HUES64 (cell line): ENCODE data around the gene EFCAB5.
"Not testable (repeated sequence)": the region's sequence is repeated elsewhere in the genome, so short reads cannot be mapped to it uniquely, and the experiment has no call there.

Source experiments
- H3K27ac ChIP-seq: 2 replicates; pipeline ENCODE4 v1.7.0; 2013; ENCODE audit warnings: low read depth, low read length, inconsistent platforms
- H3K27me3 ChIP-seq: 2 replicates; pipeline ENCODE4 v1.6.1; 2013; ENCODE audit warnings: mild to moderate bottlenecking, low read length; ENCODE audit not compliant: insufficient read depth
- H3K36me3 ChIP-seq: 2 replicates; pipeline ENCODE4 v1.6.1; 2013; ENCODE audit warnings: mild to moderate bottlenecking, low read length; ENCODE audit not compliant: insufficient read depth
- H3K4me1 ChIP-seq: 2 replicates; pipeline ENCODE4 v1.6.1; 2013; ENCODE audit warnings: mild to moderate bottlenecking, low read length, moderate library complexity; ENCODE audit not compliant: insufficient read depth
- H3K4me3 ChIP-seq: 2 replicates; pipeline ENCODE4 v1.5.1; 2013; ENCODE audit warnings: mild to moderate bottlenecking, low read length, moderate library complexity
- H3K9ac ChIP-seq: 2 replicates; pipeline ENCODE4 v1.6.1; 2013; ENCODE audit warnings: mild to moderate bottlenecking, low read depth, low read length
- H3K9me3 ChIP-seq: 2 replicates; pipeline ENCODE4 v1.6.1; 2013; ENCODE audit warnings: low read depth, low read length; ENCODE audit not compliant: insufficient read depth
- WGBS: fragments of 150-250, 120-280 bp; methylation state at CpG from one replicate; pipeline ENCODE4 v1.1.7; 2013; ENCODE audit warnings: missing lambda C conversion rate; 5-methylcytosine and 5-hydroxymethylcytosine counted together

Gene EFCAB5

GRCh38 chr17:29945281-29945680 is 3.8 kb downstream of the EFCAB5 start:
- H3K27ac ChIP-seq, result no peak overlapping the region
- no peaks in the 10 kb centered on the region for H3K36me3 ChIP-seq
- no peaks in the 10 kb centered on the region for H3K9me3 ChIP-seq
- 83% methylated on average over 2 of the region's 2 CpGs for WGBS
- H3K9ac ChIP-seq, result no peak overlapping the region
- no peaks in the 10 kb centered on the region for H3K27me3 ChIP-seq
- H3K4me3 ChIP-seq, result no peak overlapping the region
- no peaks in the 10 kb centered on the region for H3K4me1 ChIP-seq

- peaks cover 6% of the 10 kb centered on the region; the same call in 1 of the 2 replicates for H3K9me3 ChIP-seq
- no peak overlapping the region for H3K9ac ChIP-seq
- 99% methylated on average over 2 of the region's 3 CpGs for WGBS
These were observed 7.2 kb downstream of the EFCAB5 start for GRCh38 chr17:29948448-29949215.

GRCh38 chr17:29949696-29950095 is 8.3 kb downstream of the EFCAB5 start:
- Histone ChIP-seq H3K4me1 (no peaks in the 10 kb centered on the region), H3K36me3 (no peaks in the 10 kb centered on the region), H3K9me3 (peaks cover 16% of the 10 kb centered on the region), H3K9ac (no peak overlapping the region), H3K4me3 (no peak overlapping the region), H3K27me3 (no peaks in the 10 kb centered on the region), H3K27ac (no peak overlapping the region)

More at GRCh38 chr17:29948448-29949215, 7.2 kb downstream of the EFCAB5 start:
- no peaks in the 10 kb centered on the region for H3K27me3 ChIP-seq
- no peak overlapping the region for H3K4me3 ChIP-seq
- H3K27ac ChIP-seq, result no peak overlapping the region
- H3K4me1 ChIP-seq, result no peaks in the 10 kb centered on the region
- H3K36me3 ChIP-seq, result no peaks in the 10 kb centered on the region

GRCh38 chr17:29954405-29954804 is 13.0 kb downstream of the EFCAB5 start:
- H3K9ac ChIP-seq, result no peak overlapping the region
- H3K9me3 ChIP-seq, result peaks cover 16% of the 10 kb centered on the region
- no peaks in the 10 kb centered on the region for H3K36me3 ChIP-seq
- 84% methylated on average over 4 of the region's 4 CpGs for WGBS
- H3K4me1 ChIP-seq, result no peaks in the 10 kb centered on the region
- H3K27me3 ChIP-seq, result no peaks in the 10 kb centered on the region
- H3K4me3 ChIP-seq, result no peak overlapping the region
- H3K27ac ChIP-seq, result no peak overlapping the region

GRCh38 chr17:29956225-29956624 is 14.8 kb downstream of the EFCAB5 start:
- Histone ChIP-seq H3K4me3 (no peak overlapping the region), H3K36me3 (no peaks in the 10 kb centered on the region), H3K4me1 (peaks cover 3% of the 10 kb centered on the region; the same call in 1 of the 2 replicates), H3K27me3 (no peaks in the 10 kb centered on the region), H3K27ac (no peak overlapping the region), H3K9ac (no peak overlapping the region), H3K9me3 (peaks cover 16% of the 10 kb centered on the region)

GRCh38 chr17:29957488-29957887 is 16.1 kb downstream of the EFCAB5 start:
- H3K9ac ChIP-seq, H3K4me1 ChIP-seq, H3K27ac ChIP-seq, H3K4me3 ChIP-seq, H3K27me3 ChIP-seq, H3K36me3 ChIP-seq: not testable (repeated sequence)
- peaks cover 16% of the 10 kb centered on the region for H3K9me3 ChIP-seq
- WGBS, result no CpG with 5 or more reads among the region's 1 CpG

GRCh38 chr17:29958947-29959657 is 17.7 kb downstream of the EFCAB5 start:
- H3K9ac ChIP-seq, result no peak overlapping the region
- no peak overlapping the region for H3K27ac ChIP-seq
- peaks cover 3% of the 10 kb centered on the region; the same call in 1 of the 2 replicates for H3K4me1 ChIP-seq
- H3K4me3 ChIP-seq, result no peak overlapping the region
- no peaks in the 10 kb centered on the region for H3K36me3 ChIP-seq
- H3K9me3 ChIP-seq, result peaks cover 6% of the 10 kb centered on the region
- 91% methylated on average over 4 of the region's 4 CpGs for WGBS
- no peaks in the 10 kb centered on the region for H3K27me3 ChIP-seq

GRCh38 chr17:29959658-29960337 is 18.4 kb downstream of the EFCAB5 start:
- no peak overlapping the region for H3K9ac ChIP-seq
- no peak overlapping the region for H3K27ac ChIP-seq
- H3K36me3 ChIP-seq, result no peaks in the 10 kb centered on the region
- WGBS, result 75% methylated on average over 4 of the region's 4 CpGs
- H3K27me3 ChIP-seq, result no peaks in the 10 kb centered on the region
- peaks cover 3% of the 10 kb centered on the region; the same call in 1 of the 2 replicates for H3K4me1 ChIP-seq
- no peaks in the 10 kb centered on the region for H3K9me3 ChIP-seq
- H3K4me3 ChIP-seq, result no peak overlapping the region

GRCh38 chr17:29962656-29963055 is 21.2 kb downstream of the EFCAB5 start:
- no peaks in the 10 kb centered on the region for H3K36me3 ChIP-seq

GRCh38 chr17:29968271-29968670 is 26.8 kb downstream of the EFCAB5 start:
- Histone ChIP-seq H3K36me3 (no peaks in the 10 kb centered on the region), H3K4me1 (no peaks in the 10 kb centered on the region), H3K4me3 (no peak overlapping the region), H3K27me3 (no peaks in the 10 kb centered on the region), H3K9ac (no peak overlapping the region), H3K27ac (no peak overlapping the region), H3K9me3 (no peaks in the 10 kb centered on the region)
- 93% methylated on average over 5 of the region's 5 CpGs for WGBS

More at GRCh38 chr17:29962656-29963055, 21.2 kb downstream of the EFCAB5 start:
- H3K9ac ChIP-seq, result no peak overlapping the region
- H3K9me3 ChIP-seq, result no peaks in the 10 kb centered on the region
- no peak overlapping the region for H3K27ac ChIP-seq
- WGBS, result 88% methylated on average over 1 of the region's 2 CpGs
- no peaks in the 10 kb centered on the region for H3K27me3 ChIP-seq
- peaks cover 3% of the 10 kb centered on the region; the same call in 1 of the 2 replicates for H3K4me1 ChIP-seq
- no peak overlapping the region for H3K4me3 ChIP-seq

- WGBS, result 95% methylated on average over 18 of the region's 18 CpGs
- no peaks in the 10 kb centered on the region for H3K27me3 ChIP-seq
- H3K36me3 ChIP-seq, result no peaks in the 10 kb centered on the region
- no peak overlapping the region for H3K9ac ChIP-seq
- no peak overlapping the region for H3K27ac ChIP-seq
- no peaks in the 10 kb centered on the region for H3K4me1 ChIP-seq
- no peak overlapping the region for H3K4me3 ChIP-seq
- no peaks in the 10 kb centered on the region for H3K9me3 ChIP-seq
These were observed 30.8 kb downstream of the EFCAB5 start for GRCh38 chr17:29972277-29972676.
